Adrenal gland (tissue), 5 donors: ENCODE results near the gene EHMT1.

Experiments
- CTCF ChIP-seq, 6 experiments: fragments of 450-650 bp in 4 of 6; fragments of 200-600 bp in 2 of 6; sonication (generic) in 1 of 6; IDR thresholded peaks; 1 replicate in 5 of 6; 2 replicates in 1 of 6; pipeline versions ENCODE4 v1.5.1 to v1.8.0; 2016 to 2021; ENCODE audit warnings: antibody characterized with exemption in 6 of 6, mild to moderate bottlenecking in 2 of 6, moderate library complexity in 1 of 6
- POLR2A ChIP-seq, 2 donors: fragments of 450-650 bp; IDR thresholded peaks; one replicate each; pipeline ENCODE4 v1.6.1; 2017; ENCODE audit warnings: antibody characterized with exemption in 2 of 2, mild to moderate bottlenecking in 2 of 2, moderate library complexity in 1 of 2
- donor health status: DM: no; HTN: no; CAD: no.

GRCh38 chr9:137793196-137793841, 174.5 kb downstream of the EHMT1 start:
- TF ChIP-seq CTCF (IDR thresholded peaks at IDR 0.05) (no peak), POLR2A (IDR thresholded peaks at IDR 0.05) (no peak)
